ENCODE measurements around the gene ZNF438.

ZNF438 gene

DNA sequence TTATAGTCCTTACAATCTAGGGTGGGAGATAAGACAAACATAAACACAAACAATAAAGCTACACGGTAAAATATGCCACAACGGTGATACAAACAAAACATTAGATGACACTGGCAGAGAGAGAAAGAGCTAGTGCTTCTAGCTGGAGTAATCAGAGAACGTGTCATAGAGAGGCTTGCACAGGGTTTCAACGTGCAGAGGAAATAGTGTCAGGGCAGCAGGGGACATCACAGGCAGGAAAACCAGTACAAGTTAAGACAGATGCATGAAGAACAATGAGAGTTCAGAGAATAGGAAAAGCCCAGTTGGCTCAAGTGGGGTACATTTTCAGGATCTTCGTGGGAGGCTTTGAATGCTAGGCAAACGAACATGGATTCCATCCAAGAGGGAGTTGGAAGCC lies 91.4 kb downstream of the ZNF438 start:
- no peak for ATAC-seq
- TF ChIP-seq TCF4 (CRISPR knock-in tag; IDR thresholded peaks at IDR 0.05; ENCODE audit: borderline replicate concordance) = no peak

- ATAC-seq = no peak
- TF ChIP-seq CSDC2 (CRISPR knock-in tag; IDR thresholded peaks at IDR 0.05) = no peak
- no peak for TF ChIP-seq TCF4 (CRISPR knock-in tag; IDR thresholded peaks at IDR 0.05; ENCODE audit: borderline replicate concordance)
- TF ChIP-seq OSR1 (CRISPR knock-in tag; IDR thresholded peaks at IDR 0.05) = no peak
- TF ChIP-seq ZNF70 (CRISPR knock-in tag; IDR thresholded peaks at IDR 0.05) = no peak
- no peak for TF ChIP-seq ZFP3 (CRISPR knock-in tag; IDR thresholded peaks at IDR 0.05)
- no peak for TF ChIP-seq GLIS3 (CRISPR knock-in tag; IDR thresholded peaks at IDR 0.05)
- no peak for TF ChIP-seq TOX (CRISPR knock-in tag; IDR thresholded peaks at IDR 0.05; ENCODE audit: borderline replicate concordance)
- TF ChIP-seq RARB (CRISPR knock-in tag; IDR thresholded peaks at IDR 0.05) = no peak
- TF ChIP-seq CREB5 (CRISPR knock-in tag; IDR thresholded peaks at IDR 0.05; ENCODE audit: low read depth) = no peak
- TF ChIP-seq ZC3H10 (CRISPR knock-in tag; IDR thresholded peaks at IDR 0.05) = no peak
- TF ChIP-seq ISL1 (CRISPR knock-in tag; IDR thresholded peaks at IDR 0.05) = no peak
- TF ChIP-seq, protein P1, sequence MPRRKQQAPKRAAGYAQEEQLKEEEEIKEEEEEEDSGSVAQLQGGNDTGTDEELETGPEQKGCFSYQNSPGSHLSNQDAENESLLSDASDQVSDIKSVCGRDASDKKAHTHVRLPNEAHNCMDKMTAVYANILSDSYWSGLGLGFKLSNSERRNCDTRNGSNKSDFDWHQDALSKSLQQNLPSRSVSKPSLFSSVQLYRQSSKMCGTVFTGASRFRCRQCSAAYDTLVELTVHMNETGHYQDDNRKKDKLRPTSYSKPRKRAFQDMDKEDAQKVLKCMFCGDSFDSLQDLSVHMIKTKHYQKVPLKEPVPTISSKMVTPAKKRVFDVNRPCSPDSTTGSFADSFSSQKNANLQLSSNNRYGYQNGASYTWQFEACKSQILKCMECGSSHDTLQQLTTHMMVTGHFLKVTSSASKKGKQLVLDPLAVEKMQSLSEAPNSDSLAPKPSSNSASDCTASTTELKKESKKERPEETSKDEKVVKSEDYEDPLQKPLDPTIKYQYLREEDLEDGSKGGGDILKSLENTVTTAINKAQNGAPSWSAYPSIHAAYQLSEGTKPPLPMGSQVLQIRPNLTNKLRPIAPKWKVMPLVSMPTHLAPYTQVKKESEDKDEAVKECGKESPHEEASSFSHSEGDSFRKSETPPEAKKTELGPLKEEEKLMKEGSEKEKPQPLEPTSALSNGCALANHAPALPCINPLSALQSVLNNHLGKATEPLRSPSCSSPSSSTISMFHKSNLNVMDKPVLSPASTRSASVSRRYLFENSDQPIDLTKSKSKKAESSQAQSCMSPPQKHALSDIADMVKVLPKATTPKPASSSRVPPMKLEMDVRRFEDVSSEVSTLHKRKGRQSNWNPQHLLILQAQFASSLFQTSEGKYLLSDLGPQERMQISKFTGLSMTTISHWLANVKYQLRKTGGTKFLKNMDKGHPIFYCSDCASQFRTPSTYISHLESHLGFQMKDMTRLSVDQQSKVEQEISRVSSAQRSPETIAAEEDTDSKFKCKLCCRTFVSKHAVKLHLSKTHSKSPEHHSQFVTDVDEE (CRISPR knock-in tag; IDR thresholded peaks at IDR 0.05) = no peak
- no peak for TF ChIP-seq PATZ1 (CRISPR knock-in tag; IDR thresholded peaks at IDR 0.05; ENCODE audit: borderline replicate concordance)
Measured at GRCh38 chr10:30939643-30940251, 91.9 kb downstream of the ZNF438 start.

GRCh38 chr10:30935078-30935477 lies 96.6 kb downstream of the ZNF438 start:
- ATAC-seq = no peak
- no peak for TF ChIP-seq ZNF565 (CRISPR knock-in tag; conservative IDR thresholded peaks at IDR 0.05; ENCODE audit: low read depth)
- TF ChIP-seq ZFP30 (CRISPR knock-in tag; IDR thresholded peaks at IDR 0.05) = no peak
- no peak for TF ChIP-seq OSR1 (CRISPR knock-in tag; IDR thresholded peaks at IDR 0.05)
- TF ChIP-seq TOX (CRISPR knock-in tag; IDR thresholded peaks at IDR 0.05; ENCODE audit: borderline replicate concordance) = no peak
- TF ChIP-seq PATZ1 (CRISPR knock-in tag; IDR thresholded peaks at IDR 0.05; ENCODE audit: borderline replicate concordance) = no peak
- no peak for TF ChIP-seq PPARA (CRISPR knock-in tag; IDR thresholded peaks at IDR 0.05; ENCODE audit: borderline replicate concordance)
- TF ChIP-seq, protein P2, sequence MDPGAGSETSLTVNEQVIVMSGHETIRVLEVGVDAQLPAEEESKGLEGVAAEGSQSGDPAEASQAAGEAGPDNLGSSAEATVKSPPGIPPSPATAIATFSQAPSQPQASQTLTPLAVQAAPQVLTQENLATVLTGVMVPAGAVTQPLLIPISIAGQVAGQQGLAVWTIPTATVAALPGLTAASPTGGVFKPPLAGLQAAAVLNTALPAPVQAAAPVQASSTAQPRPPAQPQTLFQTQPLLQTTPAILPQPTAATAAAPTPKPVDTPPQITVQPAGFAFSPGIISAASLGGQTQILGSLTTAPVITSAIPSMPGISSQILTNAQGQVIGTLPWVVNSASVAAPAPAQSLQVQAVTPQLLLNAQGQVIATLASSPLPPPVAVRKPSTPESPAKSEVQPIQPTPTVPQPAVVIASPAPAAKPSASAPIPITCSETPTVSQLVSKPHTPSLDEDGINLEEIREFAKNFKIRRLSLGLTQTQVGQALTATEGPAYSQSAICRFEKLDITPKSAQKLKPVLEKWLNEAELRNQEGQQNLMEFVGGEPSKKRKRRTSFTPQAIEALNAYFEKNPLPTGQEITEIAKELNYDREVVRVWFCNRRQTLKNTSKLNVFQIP (CRISPR knock-in tag; IDR thresholded peaks at IDR 0.05; ENCODE audit: borderline replicate concordance, low read depth) = no peak
- TF ChIP-seq ESRRG (CRISPR knock-in tag; IDR thresholded peaks at IDR 0.05) = no peak
- TF ChIP-seq GLIS3 (CRISPR knock-in tag; IDR thresholded peaks at IDR 0.05) = no peak
- TF ChIP-seq CSRNP3 (CRISPR knock-in tag; IDR thresholded peaks at IDR 0.05) = no peak
- TF ChIP-seq ZFP3 (CRISPR knock-in tag; IDR thresholded peaks at IDR 0.05) = no peak
- TF ChIP-seq CREB5 (CRISPR knock-in tag; IDR thresholded peaks at IDR 0.05; ENCODE audit: low read depth) = no peak
- TF ChIP-seq ZC3H10 (CRISPR knock-in tag; IDR thresholded peaks at IDR 0.05) = no peak
- no peak for TF ChIP-seq ISL1 (CRISPR knock-in tag; IDR thresholded peaks at IDR 0.05)
- no peak for TF ChIP-seq ZNF8 (CRISPR knock-in tag; IDR thresholded peaks at IDR 0.05)

Data from SK-N-SH treated with all-trans-retinoic acid at 6 μM for 48 hours (cell line).